NCI-H1417 (cell line): ENCODE measurements around the gene AHCY.
"Not testable (repeated sequence)": the region's sequence is repeated elsewhere in the genome, so short reads cannot be mapped to it uniquely, and the experiment has no call there.

Source experiments
- DNase-seq, 3 experiments: peaks; one replicate each; lab custom pipeline; 2025; lab: John Stamatoyannopoulos, UW

Gene AHCY

DNA sequence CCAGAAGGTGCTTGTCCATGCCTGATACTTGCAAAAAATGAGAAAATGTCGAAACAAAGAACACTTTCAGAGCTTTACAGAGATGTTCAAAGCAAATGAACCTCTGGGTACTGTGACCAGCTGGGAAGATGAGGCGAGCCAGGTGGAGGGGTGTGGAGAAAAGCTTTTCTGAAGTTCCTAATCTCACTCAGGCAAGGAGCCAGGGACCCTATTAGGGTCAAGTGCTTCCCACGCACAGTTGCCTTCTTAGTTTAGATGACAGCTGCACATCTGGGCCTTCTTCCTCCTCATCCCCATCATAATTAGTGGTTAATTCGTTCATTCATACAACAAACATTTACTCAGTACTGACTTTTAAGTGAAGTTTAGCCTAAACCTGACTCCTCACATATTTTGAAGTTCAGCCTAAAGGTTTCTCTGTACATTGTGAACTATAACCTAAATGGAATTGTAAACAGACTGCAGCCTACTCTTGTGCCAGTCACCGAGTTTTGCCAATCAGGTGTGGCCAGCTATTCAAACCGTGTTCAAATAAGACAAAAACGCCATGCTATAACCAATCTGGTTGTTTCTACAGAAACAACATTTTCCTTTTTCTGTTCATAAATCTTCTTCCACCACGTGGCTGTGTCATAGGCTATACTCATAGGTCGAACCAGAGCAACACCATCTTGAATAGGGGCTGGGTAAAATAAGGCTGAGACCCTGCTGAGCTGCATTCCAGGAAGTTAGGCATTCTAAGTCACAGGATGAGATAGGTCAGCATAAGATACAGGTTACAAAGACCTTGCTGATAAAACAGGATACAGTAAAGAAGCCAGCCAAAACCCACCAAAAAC lies 19.3 kb upstream of the AHCY start:
- DNase-seq, result no peak

DNA sequence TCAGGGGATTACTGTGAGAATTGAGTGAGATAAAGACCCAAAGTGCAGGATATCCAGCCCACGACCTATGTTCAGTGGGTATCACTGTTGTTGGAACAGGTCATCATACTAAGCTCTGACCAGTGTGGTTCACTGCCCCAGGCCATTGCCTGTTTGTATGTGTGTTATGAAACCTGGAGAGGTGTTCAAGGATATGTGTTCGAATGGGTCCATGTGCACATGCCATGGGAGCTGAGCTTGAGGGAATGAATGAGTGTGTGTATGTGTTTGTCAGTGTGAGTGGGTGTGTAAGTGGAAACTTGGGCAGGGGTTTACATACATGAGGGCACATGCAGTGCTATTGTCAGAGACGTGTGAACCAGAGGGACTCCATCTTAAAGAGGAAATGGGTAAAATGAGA lies 17.7 kb upstream of the AHCY start:
- DNase-seq, result no peak

DNA sequence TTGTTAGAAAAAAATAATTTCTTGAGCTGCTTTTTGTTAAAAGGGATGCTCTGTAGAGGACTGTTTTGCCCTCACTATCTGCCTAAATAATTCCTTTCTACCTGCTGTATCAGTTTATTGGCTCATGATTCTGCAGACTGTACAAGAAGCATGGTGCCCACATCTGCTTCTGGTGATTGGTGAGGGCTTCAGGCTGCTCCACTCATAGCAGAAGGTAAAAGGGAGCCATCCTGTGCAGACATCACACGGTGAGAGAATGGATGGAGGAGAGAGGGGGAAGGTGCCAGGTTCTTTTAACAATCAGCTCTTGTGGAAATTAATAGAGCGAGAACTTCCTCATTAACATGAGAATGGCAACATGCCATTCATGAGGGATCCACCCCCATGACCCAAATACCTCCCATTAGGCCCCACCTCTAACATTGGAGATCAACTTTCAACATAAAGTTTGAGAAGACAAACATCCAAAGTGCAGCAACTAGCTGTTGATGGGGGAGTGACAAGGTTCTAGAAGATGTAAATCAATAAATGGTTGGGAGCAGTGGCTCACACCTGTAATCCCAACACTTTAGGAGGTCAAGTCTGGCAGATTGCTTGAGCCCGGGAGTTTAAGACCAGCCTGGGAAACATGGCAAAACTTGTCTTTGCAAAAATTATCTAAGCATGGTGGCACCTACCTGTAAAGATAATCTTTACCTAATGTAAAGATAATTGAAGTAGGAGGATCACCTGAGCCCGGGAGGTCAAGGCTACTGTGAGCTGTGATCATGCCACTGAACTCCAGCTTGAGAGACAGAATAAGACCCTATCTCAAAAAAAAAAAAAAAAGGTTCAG lies 15.7 kb upstream of the AHCY start:
- DNase-seq, result no peak

DNA sequence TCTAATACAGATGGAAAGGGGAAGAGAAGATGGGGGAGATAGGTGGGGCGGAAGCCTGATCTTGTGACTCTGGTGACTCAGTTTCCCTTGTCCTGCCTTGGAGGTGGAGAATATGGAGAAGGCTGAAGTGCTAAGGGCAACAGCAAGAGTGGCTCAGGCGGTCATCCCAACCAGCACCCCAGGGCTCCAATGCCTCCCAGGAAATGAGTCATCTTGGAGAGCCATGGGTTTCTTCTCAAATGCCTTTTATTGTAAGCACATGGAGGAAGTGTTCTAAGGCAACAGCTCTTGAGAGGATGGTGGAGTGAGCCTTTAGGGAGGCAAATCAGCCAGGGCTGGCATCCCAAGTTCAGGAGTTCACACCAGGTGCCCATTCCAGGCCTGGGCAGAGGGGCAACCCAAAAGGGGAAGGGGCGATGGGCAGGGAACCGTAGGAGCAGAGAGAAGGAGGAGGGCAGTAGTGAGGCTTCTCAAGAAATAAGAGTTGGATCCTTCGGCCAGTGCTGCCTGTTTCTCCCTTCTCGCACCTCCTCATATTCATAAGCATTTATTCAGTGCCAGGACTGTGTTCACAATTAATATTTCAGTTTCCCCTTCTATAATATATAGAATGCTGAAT lies 13.2 kb upstream of the AHCY start:
- DNase-seq, result no peak

DNA sequence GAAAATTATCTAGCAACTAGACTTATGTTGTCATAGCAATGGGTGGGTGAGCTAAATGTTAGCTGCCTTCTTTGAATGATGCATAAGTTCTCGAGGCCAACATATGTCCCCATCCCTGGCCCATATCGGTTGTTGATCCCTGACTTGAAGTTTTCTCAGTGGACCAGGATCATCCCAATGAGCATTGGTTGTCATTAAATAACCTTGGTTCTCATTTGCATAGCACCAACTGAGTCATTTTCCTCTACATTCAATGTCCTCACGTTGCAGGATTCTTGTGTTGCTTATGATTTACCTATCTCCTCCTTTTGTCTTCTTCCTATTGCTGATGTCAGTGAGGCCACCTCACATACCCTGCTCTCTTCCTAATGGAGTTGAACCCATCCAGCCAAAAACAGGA lies 12.1 kb upstream of the AHCY start:
- no peak for DNase-seq

DNA sequence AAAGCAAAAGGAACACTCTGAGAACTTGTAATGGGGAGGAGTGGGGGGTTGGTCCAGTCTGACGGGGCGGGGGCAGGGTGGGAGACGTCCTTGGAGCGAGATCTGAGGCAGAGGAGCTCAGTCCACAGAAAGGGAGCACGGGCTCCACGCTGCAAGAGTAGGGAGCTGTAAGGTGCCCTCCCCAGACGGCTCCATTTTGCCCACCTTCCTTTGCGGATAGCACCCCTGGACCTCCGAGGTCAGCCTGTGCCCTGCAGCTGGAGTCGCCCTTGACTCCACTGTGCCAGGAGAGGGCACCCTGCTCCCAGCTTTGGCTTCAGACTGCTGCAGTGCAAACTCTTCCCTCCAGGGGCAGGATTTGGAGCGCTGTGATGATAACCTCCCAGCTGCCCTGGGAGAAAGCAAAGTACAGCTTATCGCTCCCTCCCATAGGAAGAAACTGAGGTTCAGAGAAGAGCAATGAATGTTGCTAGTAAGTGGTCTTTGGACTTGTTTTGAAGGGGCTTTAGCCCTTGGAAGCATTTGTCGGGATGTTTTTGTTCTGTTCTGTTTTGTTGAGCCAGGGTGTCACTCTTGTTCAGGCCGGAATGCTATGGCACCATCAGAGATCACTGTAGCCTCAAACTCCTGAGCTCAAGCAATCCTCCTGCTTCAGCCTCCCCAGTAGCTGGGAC lies 9.5 kb upstream of the AHCY start:
- peak; percentile 83 to 96 (median 89) for DNase-seq

DNA sequence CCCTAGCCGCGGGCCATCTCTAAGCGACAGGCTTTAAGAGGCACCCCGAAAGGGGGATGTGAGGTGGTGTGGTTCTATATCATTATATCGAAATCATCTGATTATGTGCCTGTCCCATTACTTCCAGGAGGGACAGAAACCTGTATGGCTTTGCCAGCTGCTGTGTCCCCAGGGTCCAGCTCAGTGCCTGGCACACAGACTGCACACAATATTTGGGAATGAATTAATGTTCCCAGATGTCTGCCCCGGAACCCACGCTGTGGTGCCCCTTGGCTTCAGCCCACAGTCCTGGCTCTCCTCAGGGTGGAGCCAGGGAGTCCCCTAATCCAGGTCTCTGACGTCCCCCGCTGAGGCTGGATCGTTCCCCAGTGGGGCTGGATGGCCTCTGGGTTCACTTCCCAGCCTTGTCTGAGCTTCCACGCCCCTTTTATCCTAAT lies 8.9 kb upstream of the AHCY start:
- peak in 2 of 3 experiments; percentile 39 to 53 for DNase-seq

DNA sequence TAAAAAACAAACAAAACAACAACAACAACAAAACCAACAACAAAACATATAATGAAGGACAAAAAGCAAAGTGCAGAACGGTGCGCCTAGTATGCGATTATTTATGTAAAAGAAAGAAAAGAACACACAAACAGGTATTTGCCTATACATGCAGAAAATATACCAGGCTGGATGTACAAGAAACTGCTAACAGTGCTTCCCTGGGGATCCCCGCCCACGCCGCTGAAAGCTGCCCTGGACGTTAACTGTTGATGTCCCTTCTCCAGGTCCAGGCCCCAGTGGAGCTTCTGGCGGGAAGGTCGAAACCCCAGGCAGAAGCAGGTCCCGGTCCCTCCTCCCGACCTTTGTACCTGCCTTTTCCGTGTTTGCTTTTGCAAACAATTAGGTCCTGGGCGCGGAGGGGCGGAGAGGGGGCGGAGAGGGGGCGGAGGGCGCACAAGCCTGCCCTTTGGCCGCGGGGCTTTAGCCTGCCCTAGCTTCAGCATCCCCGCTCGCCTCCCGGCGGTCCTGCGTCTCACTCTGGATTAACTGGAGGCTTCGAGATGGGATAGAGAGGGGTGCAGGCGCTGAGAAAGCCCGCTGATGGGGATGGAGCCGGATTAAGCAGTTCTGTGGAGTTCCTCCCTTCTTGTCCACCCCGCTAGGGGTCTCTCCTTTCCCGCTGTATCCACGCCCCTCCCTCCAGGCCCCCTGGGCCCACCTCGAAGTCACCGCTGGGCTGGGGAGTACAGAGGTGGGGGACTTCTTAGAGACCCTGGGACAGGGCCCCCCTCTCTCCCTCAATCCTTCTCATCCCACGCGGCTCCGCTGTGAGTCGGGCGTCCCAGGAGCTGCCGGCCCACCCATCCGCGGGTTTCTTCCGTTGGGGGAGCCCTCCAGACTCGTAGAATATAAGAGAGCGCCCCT lies 8.2 kb upstream of the AHCY start:
- DNase-seq, result peak in 2 of 3 experiments; percentile 59 to 78

DNA sequence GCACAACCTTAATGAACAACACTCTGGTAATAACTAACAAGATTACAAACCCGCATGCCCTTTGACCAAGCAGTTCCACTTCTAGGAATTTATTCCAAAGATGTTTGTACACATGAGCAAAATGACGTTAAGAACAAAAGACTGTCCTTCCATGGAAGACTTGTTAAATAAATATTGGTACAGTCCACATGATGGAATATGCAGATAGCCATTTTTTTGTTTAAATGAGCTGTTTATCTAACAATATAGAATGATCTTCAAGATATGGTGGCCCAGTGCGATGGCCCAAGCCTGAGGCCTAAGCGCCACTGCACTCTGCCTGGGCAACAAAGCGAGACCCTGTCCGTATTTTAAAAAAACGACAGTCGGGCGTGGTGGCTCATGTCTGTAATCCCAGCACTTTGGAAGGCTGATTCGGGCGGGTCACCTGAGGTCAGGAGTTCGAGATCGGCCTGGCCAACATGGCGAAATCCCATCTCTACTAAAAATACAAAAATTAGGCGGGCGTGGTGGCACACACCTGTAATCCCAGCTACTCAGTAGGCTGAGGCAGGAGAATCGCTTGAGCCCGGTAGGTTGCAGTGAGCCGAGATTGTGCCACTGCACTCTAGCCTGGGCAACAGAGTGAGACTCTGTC lies 7.4 kb upstream of the AHCY start:
- no peak for DNase-seq

DNA sequence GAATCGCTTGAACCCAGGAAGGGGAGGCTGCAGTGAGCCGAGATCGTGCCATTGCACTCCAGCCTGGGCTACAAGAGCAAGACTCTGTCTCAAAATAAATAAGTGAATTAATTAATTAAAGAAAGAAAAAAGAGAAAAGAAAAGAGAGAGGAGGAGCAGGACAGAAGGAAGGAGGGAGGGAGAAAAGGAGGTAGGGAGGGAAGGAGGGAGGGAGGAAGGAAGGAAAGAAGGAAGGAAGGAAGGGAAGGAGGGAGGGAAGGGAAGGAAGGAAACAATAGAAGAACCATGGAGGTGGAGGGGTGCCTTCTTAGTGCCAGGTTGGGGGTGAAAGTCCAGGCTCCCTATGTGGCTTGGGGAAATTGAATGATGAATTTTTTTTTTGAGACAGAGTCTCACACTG lies 6.5 kb upstream of the AHCY start:
- DNase-seq, result no peak

DNA sequence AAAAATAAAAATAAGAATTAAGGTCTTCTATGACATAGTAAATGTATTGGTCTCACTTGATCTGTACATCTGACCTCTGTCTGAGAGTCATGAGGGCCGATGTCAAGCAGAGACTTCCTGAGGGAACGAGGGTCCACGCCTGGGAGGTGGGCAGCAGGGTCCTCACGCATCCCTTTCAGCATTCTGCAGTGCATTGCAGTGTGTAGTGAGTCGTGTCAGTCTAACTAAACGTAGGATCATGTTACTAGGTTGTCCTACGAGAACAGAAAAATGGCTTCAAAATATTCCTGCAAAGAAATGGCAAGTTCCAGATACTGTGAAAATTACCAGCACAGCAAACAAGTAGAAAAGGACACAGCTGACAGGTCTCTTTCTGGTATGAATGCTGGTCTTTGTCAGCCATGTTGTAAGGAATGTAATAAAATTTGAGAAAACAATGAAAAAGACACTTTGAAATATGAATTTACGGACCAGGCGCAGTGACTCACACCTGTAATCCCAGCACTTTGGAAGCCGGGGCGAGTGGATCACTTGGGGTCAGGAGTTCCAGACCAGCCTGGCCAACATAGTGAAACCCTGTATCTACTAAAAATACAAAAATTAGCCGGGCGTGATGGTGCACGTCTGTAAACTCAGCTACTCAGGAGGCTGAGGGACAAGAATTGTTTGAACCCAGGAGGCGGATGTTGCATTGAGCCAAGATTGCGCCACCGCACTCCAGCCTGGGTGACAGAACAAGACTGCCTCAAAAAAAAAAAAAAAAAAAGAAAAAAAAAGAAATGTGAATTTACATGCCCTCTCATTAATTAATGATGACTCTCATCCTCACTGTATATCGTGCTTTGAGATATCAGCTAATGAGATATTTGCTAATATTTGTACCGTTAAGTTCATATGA lies 2.4 kb upstream of the AHCY start:
- no peak for DNase-seq

DNA sequence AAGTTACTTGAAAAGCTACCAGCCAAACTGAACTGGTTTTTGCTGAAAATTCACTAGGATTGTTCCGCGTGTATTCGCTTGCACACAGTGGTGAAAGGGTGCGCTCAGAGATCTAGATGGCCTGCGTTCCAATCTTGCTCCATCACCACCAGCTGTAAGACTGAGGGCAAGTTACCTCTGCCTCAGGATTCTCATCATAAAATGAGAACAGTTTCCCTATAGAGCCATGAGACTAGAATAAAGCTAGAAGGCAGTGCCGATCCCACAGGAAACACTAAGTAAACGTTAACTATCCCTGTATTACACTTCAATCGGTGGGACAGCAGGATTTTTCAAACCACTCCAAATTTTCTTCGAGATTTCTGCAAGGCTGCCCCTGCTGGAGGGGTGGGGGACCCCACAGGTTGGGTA lies 838 bp downstream of the AHCY start:
- DNase-seq, result no peak

DNA sequence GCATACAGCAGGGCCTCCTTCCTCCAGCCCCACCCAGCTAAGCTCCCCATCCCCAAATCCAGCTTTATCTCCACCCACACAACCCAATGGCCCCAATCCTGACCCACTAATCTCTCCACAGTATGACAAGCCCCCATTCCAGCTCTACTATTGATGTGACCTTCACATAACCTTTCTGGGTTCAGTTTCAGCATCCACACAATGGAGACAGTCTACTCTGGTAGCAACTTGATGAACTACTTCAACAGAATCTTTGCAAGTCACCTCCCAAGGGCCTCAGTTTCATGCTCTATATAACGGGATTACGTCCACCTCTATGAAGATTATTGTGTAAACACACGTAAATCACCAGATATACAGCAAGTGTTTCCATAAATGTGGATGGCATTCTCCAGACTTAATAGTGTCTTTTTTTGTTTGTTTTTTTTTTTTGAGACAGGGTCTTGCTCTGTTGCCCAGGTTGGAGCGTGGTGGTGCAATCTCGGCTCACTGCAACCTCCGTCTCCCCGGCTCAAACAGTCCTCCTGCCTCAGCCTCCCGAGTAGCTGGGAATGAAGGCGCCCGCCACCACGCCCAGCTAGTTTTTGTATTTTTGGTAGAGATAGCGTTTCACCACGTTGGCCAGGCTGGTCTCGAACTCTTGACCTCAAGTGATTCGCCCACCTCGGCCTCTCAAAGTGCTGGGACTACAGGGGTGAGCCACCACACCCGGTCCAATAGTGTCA lies 1.4 kb downstream of the AHCY start:
- DNase-seq, result no peak

DNA sequence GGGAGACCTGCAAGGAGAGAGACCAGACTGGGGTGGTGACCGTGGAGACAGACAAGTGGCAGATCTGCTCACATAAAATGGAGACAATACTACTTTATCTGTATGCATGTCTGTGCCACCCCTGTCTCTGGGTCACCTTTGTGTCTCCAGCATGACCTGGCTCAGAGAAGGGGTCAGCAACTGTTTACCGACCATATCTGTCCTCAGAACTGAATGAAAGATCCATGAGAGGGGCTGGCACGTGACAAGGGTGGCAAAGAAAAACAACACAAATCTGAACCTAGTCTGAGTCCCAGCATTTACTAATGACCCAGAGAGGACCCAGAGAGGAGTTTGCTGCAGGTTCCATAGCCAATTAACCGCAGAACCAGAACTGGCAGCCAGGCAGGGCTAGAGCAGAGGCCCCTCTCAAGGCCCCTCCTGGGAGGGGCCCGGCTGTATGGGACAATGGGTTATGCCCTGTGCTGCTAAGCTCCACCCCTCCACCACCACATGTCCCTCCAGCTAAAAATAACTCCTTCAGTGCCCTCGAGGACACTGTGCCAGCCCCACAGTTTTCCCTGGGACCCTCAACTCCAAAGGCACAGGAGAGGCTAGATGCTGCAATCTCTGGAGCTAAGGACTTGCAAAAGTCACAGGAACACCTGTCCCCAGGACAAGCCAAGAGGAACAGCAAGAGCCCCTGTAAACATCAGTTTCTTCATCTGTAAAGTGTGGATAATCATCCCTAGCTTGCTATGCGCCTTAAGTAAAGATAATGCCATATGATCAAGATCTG lies 2.2 kb downstream of the AHCY start:
- peak in 1 of 3 experiments; percentile 10 for DNase-seq

DNA sequence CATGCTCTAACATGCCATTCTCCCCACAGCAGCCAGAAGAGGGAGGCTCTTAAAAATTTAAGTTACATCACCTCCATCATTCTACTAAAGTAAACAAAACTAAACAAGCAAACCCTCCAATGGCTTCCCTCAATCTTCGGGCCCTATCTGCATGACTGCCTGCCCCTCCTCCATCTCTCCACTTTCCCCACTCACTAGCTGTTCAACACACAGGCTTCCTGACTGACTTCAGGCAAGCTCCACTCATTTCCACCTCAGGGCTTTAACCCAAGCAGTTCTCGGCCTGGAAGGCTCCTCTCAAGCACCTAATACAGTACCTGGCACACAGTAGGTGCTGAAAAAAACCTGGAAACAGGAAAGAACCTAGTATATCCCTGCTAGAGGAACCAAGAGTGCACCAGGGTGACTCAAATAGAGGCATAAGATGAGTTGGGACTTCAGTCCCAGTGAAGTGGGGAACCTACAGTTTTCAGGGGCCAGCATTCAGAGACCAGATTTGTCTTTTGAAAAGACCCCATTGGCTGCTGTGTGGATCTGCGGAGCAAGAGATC lies 2.8 kb downstream of the AHCY start:
- peak in 1 of 3 experiments; percentile 31 for DNase-seq

DNA sequence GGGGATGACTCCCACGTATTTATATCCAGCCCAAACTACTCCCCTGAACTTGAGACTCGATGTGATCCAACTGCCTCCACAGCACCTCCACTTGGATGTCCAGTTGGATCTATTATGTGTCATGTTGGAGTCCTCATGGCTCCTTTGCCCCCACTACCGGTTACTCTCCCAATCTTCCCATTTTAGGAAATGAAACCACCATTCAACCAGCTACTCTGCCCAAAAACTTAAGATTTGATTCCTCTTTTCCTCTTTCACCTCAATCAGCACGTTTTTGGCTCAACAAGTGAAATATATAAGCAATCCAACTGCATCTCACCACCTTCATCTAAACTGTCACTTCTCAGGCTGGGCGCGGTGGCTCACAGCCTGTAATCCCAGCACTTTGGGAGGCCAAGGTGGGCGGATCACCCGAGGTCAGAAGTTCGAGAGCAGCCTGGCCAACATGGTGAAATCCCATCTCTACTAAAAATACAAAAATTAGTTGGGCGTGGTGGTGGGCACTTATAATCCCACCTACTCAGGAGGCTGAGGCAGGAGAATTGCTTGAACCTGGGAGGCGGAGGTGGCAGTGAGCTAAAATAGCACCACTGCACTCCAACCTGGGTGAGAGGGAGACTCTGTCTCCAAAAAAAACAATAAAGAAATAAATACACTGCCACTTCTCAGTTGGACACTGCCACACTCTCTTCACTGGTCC lies 3.4 kb downstream of the AHCY start:
- DNase-seq, result no peak

DNA sequence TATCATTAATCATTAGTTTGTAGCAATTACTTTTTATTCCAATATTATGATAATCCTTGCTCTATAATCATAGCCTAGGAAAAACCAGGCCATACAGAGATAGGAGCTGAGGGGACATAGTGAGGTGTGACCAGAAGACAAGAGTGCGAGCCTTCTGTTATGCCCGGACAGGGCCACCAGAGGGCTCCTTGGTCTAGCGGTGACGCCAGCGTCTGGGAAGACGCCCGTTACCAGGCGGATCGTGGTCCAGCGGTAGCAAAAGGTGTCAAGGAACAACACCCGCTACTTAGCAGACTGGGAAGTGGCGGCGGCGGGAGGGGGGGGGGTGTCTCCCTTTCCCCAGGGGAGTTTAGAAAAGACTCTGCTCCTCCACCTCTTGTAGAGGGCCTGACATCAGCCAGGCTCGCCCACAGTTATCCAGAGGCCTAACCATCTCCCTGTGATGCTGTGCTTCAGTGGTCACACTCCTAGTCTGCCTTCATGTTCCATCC lies 4.8 kb downstream of the AHCY start:
- DNase-seq, result not testable (repeated sequence)
